GM12878 (cell line): Measurements from ENCODE around the gene FBXO38.

Source experiments
- CHD1 ChIP-seq: IDR thresholded peaks from 2 replicates; pipeline ENCODE4 v1.6.1; 2012; ENCODE audit warnings: low read depth, low read length, improper control_type of control experiment
- CTCF ChIP-seq, 3 experiments: IDR thresholded peaks in 2 of 3; conservative IDR thresholded peaks in 1 of 3; 2 replicates each; pipeline ENCODE4 v1.5.1; 2011; ENCODE audit warnings: low read depth in 3 of 3, low read length in 3 of 3, mild to moderate bottlenecking in 3 of 3, control low read depth in 2 of 3, moderate library complexity in 2 of 3, inconsistent platforms in 1 of 3, mixed read lengths in 1 of 3; ENCODE audit not compliant: control insufficient read depth in 2 of 3, insufficient read depth in 1 of 3; ENCODE audit errors: extremely low read depth in 1 of 3
- ETV6 ChIP-seq, 2 experiments: fragments of 450-650 bp in 1 of 2; IDR thresholded peaks in 1 of 2; conservative IDR thresholded peaks in 1 of 2; 2 replicates each; pipeline ENCODE4 v1.6.1; 2014; ENCODE audit warnings: antibody characterized with exemption in 1 of 2, borderline replicate concordance in 1 of 2, low read depth in 1 of 2, mild to moderate bottlenecking in 1 of 2, moderate library complexity in 1 of 2
- KDM1A ChIP-seq: fragments of 200-600 bp; sonication (generic); IDR thresholded peaks from 2 replicates; pipeline ENCODE4 v1.6.1; 2016; ENCODE audit warnings: borderline replicate concordance
- MYC ChIP-seq: IDR thresholded peaks from 2 replicates; pipeline ENCODE4 v1.6.1; 2011; ENCODE audit warnings: mild to moderate bottlenecking, low read length, moderate library complexity, inconsistent platforms; ENCODE audit not compliant: insufficient read depth, insufficient replicate concordance, insufficient read length, severe bottlenecking
- NRF1 ChIP-seq: conservative IDR thresholded peaks from 2 replicates; pipeline ENCODE4 v1.6.1; 2011; ENCODE audit warnings: mild to moderate bottlenecking, low read depth, low read length, improper control_type of control experiment
- PKNOX1 ChIP-seq: fragments of 450-650 bp; IDR thresholded peaks from 2 replicates; pipeline ENCODE4 v1.6.1; 2016; ENCODE audit warnings: mild to moderate bottlenecking
- POLR2A ChIP-seq: IDR thresholded peaks from 2 replicates; pipeline ENCODE4 v1.6.1; 2011; ENCODE audit warnings: low read depth, mild to moderate bottlenecking, low read length
- POLR2AphosphoS5 ChIP-seq: IDR thresholded peaks from 2 replicates; pipeline ENCODE4 v1.6.1; 2011; ENCODE audit warnings: mild to moderate bottlenecking, low read length, inconsistent platforms
- SMAD5 ChIP-seq: IDR thresholded peaks from 2 replicates; pipeline ENCODE4 v1.6.1; 2016; ENCODE audit warnings: antibody characterized with exemption, low read depth
- TCF3 ChIP-seq: IDR thresholded peaks from 2 replicates; pipeline ENCODE4 v1.6.1; 2012; ENCODE audit warnings: low read depth, mild to moderate bottlenecking, low read length, borderline replicate concordance; ENCODE audit not compliant: insufficient read depth
- YY1 ChIP-seq: IDR thresholded peaks from 2 replicates; pipeline ENCODE4 v1.6.1; 2011; ENCODE audit warnings: low read depth, mild to moderate bottlenecking, low read length
- ZNF274 ChIP-seq: IDR thresholded peaks from one replicate; pipeline ENCODE4 v1.8.0; 2011; ENCODE audit not compliant: insufficient read length, insufficient read depth

- TF ChIP-seq CTCF (IDR thresholded peaks at IDR 0.05 in 2 of 3, conservative IDR thresholded peaks at IDR 0.05 in 1 of 3; ENCODE audit: control insufficient read depth in 2 of 3, extremely low read depth in 1 of 3, insufficient read depth in 1 of 3, low read depth in 3 of 3, low read length in 3 of 3) = no peak
- no peak for TF ChIP-seq POLR2AphosphoS5
- no peak for TF ChIP-seq KDM1A
- no peak for TF ChIP-seq ETV6 (conservative IDR thresholded peaks at IDR 0.05 in 1 of 2, IDR thresholded peaks at IDR 0.05 in 1 of 2; ENCODE audit: borderline replicate concordance in 1 of 2, low read depth in 1 of 2)
- no peak for TF ChIP-seq MYC
- no peak for TF ChIP-seq YY1
- TF ChIP-seq NRF1 = no peak
- TF ChIP-seq PKNOX1 = no peak
- TF ChIP-seq TCF3 = no peak
- no peak for TF ChIP-seq POLR2A
- TF ChIP-seq ZNF274 = no peak
- TF ChIP-seq SMAD5 = no peak
- TF ChIP-seq CHD1 = no peak
Observed at GRCh38 chr5:148483750-148484149, 100.0 kb downstream of the FBXO38 start.
